Measurements from ENCODE around the gene TAAR2.
"Not testable (repeated sequence)": the region's sequence is repeated elsewhere in the genome, so short reads cannot be mapped to it uniquely, and the experiment has no call there.

The TAAR2 gene

GRCh38 chr6:132623106-132623845 lies 799 bp downstream of the TAAR2 start:
- Histone ChIP-seq H3K27me3 (ENCODE audit: control insufficient read depth in 5 of 5, insufficient read depth in 4 of 5, low read length in 5 of 5) (no peaks in the 10 kb centered on the region), H3K4me1 (ENCODE audit: control insufficient read depth in 5 of 5, insufficient read depth in 5 of 5, low read length in 5 of 5) (no peaks in the 10 kb centered on the region), H3K9me3 (ENCODE audit: control insufficient read depth in 5 of 5, low read length in 5 of 5) (no peaks in the 10 kb centered on the region), H3K36me3 (ENCODE audit: control insufficient read depth in 5 of 5, insufficient read depth in 5 of 5, low read length in 5 of 5) (no peaks in the 10 kb centered on the region), H3K4me3 (ENCODE audit: low read depth in 1 of 5, low read length in 5 of 5) (no peak overlapping the region), H3K9ac (ENCODE audit: low read length in 5 of 5) (no peak overlapping the region), H3K27ac (ENCODE audit: low read depth, low read length) (no peak overlapping the region)

GRCh38 chr6:132616677-132617076 lies 7.4 kb downstream of the TAAR2 start:
- H3K27me3 ChIP-seq (ENCODE audit: control insufficient read depth in 5 of 5, insufficient read depth in 4 of 5, low read length in 5 of 5) = no peaks in the 10 kb centered on the region
- H3K9ac ChIP-seq (ENCODE audit: low read length in 5 of 5) = no peak overlapping the region
- H3K9me3 ChIP-seq (ENCODE audit: control insufficient read depth in 5 of 5, low read length in 5 of 5) = no peaks in the 10 kb centered on the region
- H3K36me3 ChIP-seq (ENCODE audit: control insufficient read depth in 5 of 5, insufficient read depth in 5 of 5, low read length in 5 of 5) = no peaks in the 10 kb centered on the region
- H3K27ac ChIP-seq (ENCODE audit: low read depth, low read length) = no peak overlapping the region
- H3K4me1 ChIP-seq (ENCODE audit: control insufficient read depth in 5 of 5, insufficient read depth in 5 of 5, low read length in 5 of 5) = no peaks in the 10 kb centered on the region
- H3K4me3 ChIP-seq (ENCODE audit: low read depth in 1 of 5, low read length in 5 of 5) = no peak overlapping the region

- no peaks in the 10 kb centered on the region for H3K36me3 ChIP-seq (ENCODE audit: control insufficient read depth in 5 of 5, insufficient read depth in 5 of 5, low read length in 5 of 5)
- H3K9ac ChIP-seq (ENCODE audit: low read length in 5 of 5) = no peak overlapping the region
- H3K27me3 ChIP-seq (ENCODE audit: control insufficient read depth in 5 of 5, insufficient read depth in 4 of 5, low read length in 5 of 5) = no peaks in the 10 kb centered on the region
- H3K27ac ChIP-seq (ENCODE audit: low read depth, low read length) = no peak overlapping the region
- peaks cover 0 to 7% (median 3%) of the 10 kb centered on the region in 5 donors for H3K4me1 ChIP-seq (ENCODE audit: control insufficient read depth in 5 of 5, insufficient read depth in 5 of 5, low read length in 5 of 5)
- no peaks in the 10 kb centered on the region for H3K9me3 ChIP-seq (ENCODE audit: control insufficient read depth in 5 of 5, low read length in 5 of 5)
- H3K4me3 ChIP-seq (ENCODE audit: low read depth in 1 of 5, low read length in 5 of 5) = no peak overlapping the region
Measured at GRCh38 chr6:132614554-132614953, 9.5 kb downstream of the TAAR2 start.

GRCh38 chr6:132612449-132613108 lies 11.5 kb downstream of the TAAR2 start:
- Histone ChIP-seq H3K27me3 (ENCODE audit: control insufficient read depth in 5 of 5, insufficient read depth in 4 of 5, low read length in 5 of 5) (no peaks in the 10 kb centered on the region), H3K27ac (ENCODE audit: low read depth, low read length) (no peak overlapping the region), H3K4me3 (ENCODE audit: low read depth in 1 of 5, low read length in 5 of 5) (no peak overlapping the region), H3K4me1 (ENCODE audit: control insufficient read depth in 5 of 5, insufficient read depth in 5 of 5, low read length in 5 of 5) (peaks cover 0 to 8% (median 3%) of the 10 kb centered on the region in 5 donors), H3K36me3 (ENCODE audit: control insufficient read depth in 5 of 5, insufficient read depth in 5 of 5, low read length in 5 of 5) (no peaks in the 10 kb centered on the region), H3K9me3 (ENCODE audit: control insufficient read depth in 5 of 5, low read length in 5 of 5) (no peaks in the 10 kb centered on the region), H3K9ac (ENCODE audit: low read length in 5 of 5) (no peak overlapping the region)

GRCh38 chr6:132611616-132612015 lies 12.5 kb downstream of the TAAR2 start:
- Histone ChIP-seq H3K9ac (ENCODE audit: low read length in 5 of 5) (no peak overlapping the region), H3K27ac (ENCODE audit: low read depth, low read length) (no peak overlapping the region), H3K4me3 (ENCODE audit: low read depth in 1 of 5, low read length in 5 of 5) (no peak overlapping the region), H3K27me3 (ENCODE audit: control insufficient read depth in 5 of 5, insufficient read depth in 4 of 5, low read length in 5 of 5) (no peaks in the 10 kb centered on the region), H3K4me1 (ENCODE audit: control insufficient read depth in 5 of 5, insufficient read depth in 5 of 5, low read length in 5 of 5) (peaks cover 0 to 8% (median 3%) of the 10 kb centered on the region in 5 donors), H3K9me3 (ENCODE audit: control insufficient read depth in 5 of 5, low read length in 5 of 5) (no peaks in the 10 kb centered on the region), H3K36me3 (ENCODE audit: control insufficient read depth in 5 of 5, insufficient read depth in 5 of 5, low read length in 5 of 5) (no peaks in the 10 kb centered on the region)

- H3K27ac ChIP-seq (ENCODE audit: low read depth, low read length) = no peak overlapping the region
- no peak overlapping the region for H3K9ac ChIP-seq (ENCODE audit: low read length in 5 of 5)
- H3K4me1 ChIP-seq (ENCODE audit: control insufficient read depth in 5 of 5, insufficient read depth in 5 of 5, low read length in 5 of 5) = peaks cover 0 to 8% (median 3%) of the 10 kb centered on the region in 5 donors
- H3K9me3 ChIP-seq (ENCODE audit: control insufficient read depth in 5 of 5, low read length in 5 of 5) = peaks cover 0 to 2% (median 0%) of the 10 kb centered on the region in 5 donors
- no peak overlapping the region for H3K4me3 ChIP-seq (ENCODE audit: low read depth in 1 of 5, low read length in 5 of 5)
- H3K27me3 ChIP-seq (ENCODE audit: control insufficient read depth in 5 of 5, insufficient read depth in 4 of 5, low read length in 5 of 5) = peaks cover 0 to 4% (median 0%) of the 10 kb centered on the region in 5 donors
- H3K36me3 ChIP-seq (ENCODE audit: control insufficient read depth in 5 of 5, insufficient read depth in 5 of 5, low read length in 5 of 5) = no peaks in the 10 kb centered on the region
Measured at GRCh38 chr6:132607544-132608233, 16.4 kb downstream of the TAAR2 start.

GRCh38 chr6:132604635-132605152 lies 19.4 kb downstream of the TAAR2 start:
- Histone ChIP-seq H3K36me3 (ENCODE audit: control insufficient read depth in 5 of 5, insufficient read depth in 5 of 5, low read length in 5 of 5) (no peaks in the 10 kb centered on the region), H3K4me3 (ENCODE audit: low read depth in 1 of 5, low read length in 5 of 5) (no peak overlapping the region), H3K9me3 (ENCODE audit: control insufficient read depth in 5 of 5, low read length in 5 of 5) (peaks cover 0 to 2% (median 0%) of the 10 kb centered on the region in 5 donors), H3K27me3 (ENCODE audit: control insufficient read depth in 5 of 5, insufficient read depth in 4 of 5, low read length in 5 of 5) (peaks cover 0 to 4% (median 0%) of the 10 kb centered on the region in 5 donors), H3K27ac (ENCODE audit: low read depth, low read length) (no peak overlapping the region), H3K4me1 (ENCODE audit: control insufficient read depth in 5 of 5, insufficient read depth in 5 of 5, low read length in 5 of 5) (peaks cover 0 to 2% (median under 1%) of the 10 kb centered on the region in 5 donors), H3K9ac (ENCODE audit: low read length in 5 of 5) (no peak overlapping the region)

- not testable (repeated sequence) for H3K9me3 ChIP-seq (ENCODE audit: control insufficient read depth in 5 of 5, low read length in 5 of 5); H3K4me3 ChIP-seq (ENCODE audit: low read depth in 1 of 5, low read length in 5 of 5); H3K27ac ChIP-seq (ENCODE audit: low read depth, low read length); H3K27me3 ChIP-seq (ENCODE audit: control insufficient read depth in 5 of 5, insufficient read depth in 4 of 5, low read length in 5 of 5); H3K36me3 ChIP-seq (ENCODE audit: control insufficient read depth in 5 of 5, insufficient read depth in 5 of 5, low read length in 5 of 5); H3K4me1 ChIP-seq (ENCODE audit: control insufficient read depth in 5 of 5, insufficient read depth in 5 of 5, low read length in 5 of 5); H3K9ac ChIP-seq (ENCODE audit: low read length in 5 of 5)
Measured at GRCh38 chr6:132600900-132601299, 23.2 kb downstream of the TAAR2 start.

GRCh38 chr6:132598473-132598872 lies 25.6 kb downstream of the TAAR2 start:
- H3K9ac ChIP-seq (ENCODE audit: low read length in 5 of 5) = no peak overlapping the region
- H3K27ac ChIP-seq (ENCODE audit: low read depth, low read length) = no peak overlapping the region
- peaks cover 0 to 2% (median 0%) of the 10 kb centered on the region in 5 donors for H3K9me3 ChIP-seq (ENCODE audit: control insufficient read depth in 5 of 5, low read length in 5 of 5)
- H3K36me3 ChIP-seq (ENCODE audit: control insufficient read depth in 5 of 5, insufficient read depth in 5 of 5, low read length in 5 of 5) = no peaks in the 10 kb centered on the region
- H3K4me3 ChIP-seq (ENCODE audit: low read depth in 1 of 5, low read length in 5 of 5) = no peak overlapping the region
- H3K27me3 ChIP-seq (ENCODE audit: control insufficient read depth in 5 of 5, insufficient read depth in 4 of 5, low read length in 5 of 5) = no peaks in the 10 kb centered on the region
- H3K4me1 ChIP-seq (ENCODE audit: control insufficient read depth in 5 of 5, insufficient read depth in 5 of 5, low read length in 5 of 5) = peaks cover 0 to 6% (median 0%) of the 10 kb centered on the region in 5 donors

- Histone ChIP-seq H3K9ac (ENCODE audit: low read length in 5 of 5) (no peak overlapping the region), H3K36me3 (ENCODE audit: control insufficient read depth in 5 of 5, insufficient read depth in 5 of 5, low read length in 5 of 5) (no peaks in the 10 kb centered on the region), H3K27me3 (ENCODE audit: control insufficient read depth in 5 of 5, insufficient read depth in 4 of 5, low read length in 5 of 5) (no peaks in the 10 kb centered on the region), H3K4me1 (ENCODE audit: control insufficient read depth in 5 of 5, insufficient read depth in 5 of 5, low read length in 5 of 5) (peaks cover 0 to 6% (median 0%) of the 10 kb centered on the region in 5 donors), H3K4me3 (ENCODE audit: low read depth in 1 of 5, low read length in 5 of 5) (no peak overlapping the region), H3K9me3 (ENCODE audit: control insufficient read depth in 5 of 5, low read length in 5 of 5) (peaks cover 0 to 2% (median 0%) of the 10 kb centered on the region in 5 donors), H3K27ac (ENCODE audit: low read depth, low read length) (no peak overlapping the region)
Measured at GRCh38 chr6:132596201-132596600, 27.9 kb downstream of the TAAR2 start.
